ENCODE results near the gene CCDC88B. TPM values are rescaled to one million over a fixed set of nuclear protein-coding genes. Genes with fewer than 3 reads are reported as not detected.

CCDC88B gene
- total and polyA plus RNA-seq, 9 of the 15 experiments (the other 6 are each of a cell fraction or from before 2014, with no cell fraction given): 0.13 to 18.1 (median 7.9) TPM

DNA sequence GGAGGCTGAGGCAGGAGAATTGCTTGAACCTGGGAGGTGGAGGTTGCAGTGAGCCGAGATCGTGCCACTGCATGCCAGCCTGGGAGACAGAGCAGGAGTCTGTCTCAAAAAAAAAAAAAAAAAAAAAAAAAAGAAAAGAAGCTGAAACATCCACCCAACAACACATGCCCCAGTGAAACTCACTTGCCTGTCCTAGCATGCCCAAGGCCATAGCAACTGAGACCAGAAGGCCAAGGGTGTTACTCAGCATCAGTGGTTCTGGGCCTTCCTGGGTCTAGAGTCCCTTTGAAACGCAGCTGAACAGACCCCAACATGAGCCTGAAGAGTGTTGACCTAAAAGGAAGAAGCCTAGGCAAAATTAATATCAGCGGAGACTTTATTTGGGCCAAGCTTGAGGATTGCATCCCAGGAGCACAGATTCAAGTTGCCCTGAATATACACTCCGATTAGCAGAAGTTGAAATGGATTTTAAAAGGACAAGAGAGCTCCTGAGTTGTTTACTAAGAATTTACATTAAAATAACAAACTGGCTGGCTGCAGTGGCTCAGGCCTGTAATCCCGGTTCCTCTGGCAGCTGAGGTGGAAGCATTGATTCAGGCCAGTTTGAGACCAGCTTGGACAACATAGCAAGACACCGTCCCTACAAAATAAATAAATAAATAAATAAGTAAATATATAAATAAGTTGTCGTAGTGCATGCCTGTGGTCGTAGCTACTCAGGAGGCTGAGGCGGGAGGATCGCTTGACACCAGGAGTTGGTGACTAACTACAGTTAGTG, 15.1 kb upstream of the CCDC88B start:
- intact Hi-C loops (cut with micrococcal nuclease) (no loop called here), in situ Hi-C loops (cut with MboI) (no loop called here)
- Histone ChIP-seq H3K36me3 (ENCODE audit: control insufficient read depth, insufficient read depth, low read length) (peaks cover 22% of the 10 kb centered on the region; the same call in 1 of the 3 replicates), H3K4me3 (no peak overlapping the region), H3K4me1 (replicated peaks in 1 of 2; ENCODE audit: control insufficient read depth in 2 of 2, insufficient read depth in 2 of 2, low read length in 2 of 2) (peaks cover 2 to 28% of the 10 kb centered on the region in 2 experiments; a peak in 4 of 5 replicates), H3K9me1 (ENCODE audit: control insufficient read depth, insufficient read depth, low read length) (no peaks in the 10 kb centered on the region), H2AFZ (ENCODE audit: low read depth, low read length) (no peak overlapping the region), H3K79me2 (ENCODE audit: control insufficient read depth, insufficient read depth, low read length) (no peaks in the 10 kb centered on the region), H3K4me2 (ENCODE audit: insufficient read depth, low read length) (no peak overlapping the region), H3K27me3 (ENCODE audit: control insufficient read depth in 2 of 2, insufficient read depth in 2 of 2, low read length in 2 of 2) (no peaks in the 10 kb centered on the region), H4K20me1 (replicated peaks; ENCODE audit: control insufficient read depth, insufficient read depth, low read length) (no peaks in the 10 kb centered on the region), H3K27ac (ENCODE audit: extremely low read depth, low read depth, low read length) (no peak overlapping the region), H3K9ac (ENCODE audit: insufficient read depth in 1 of 2, low read depth in 2 of 2, low read length in 2 of 2) (no peak overlapping the region), H3K9me3 (replicated peaks; ENCODE audit: control insufficient read depth, insufficient read depth, low read depth, low read length) (no peaks in the 10 kb centered on the region)
- 89% methylated on average over 9 of the region's 11 CpGs for WGBS (ENCODE audit: insufficient coverage, low coverage, missing lambda C conversion rate)
- BruUV-seq (replicated peaks): no TSS peak
- no peak for TF ChIP-seq HMBOX1 (IDR thresholded peaks at IDR 0.05)
- no peak for TF ChIP-seq ZNF780A (CRISPR knock-in tag; IDR thresholded peaks at IDR 0.05)
- no peak for TF ChIP-seq CHD2 (IDR thresholded peaks at IDR 0.05; ENCODE audit: low read depth, low read length)
- no peak for TF ChIP-seq NR2C2 (CRISPR knock-in tag; IDR thresholded peaks at IDR 0.05)
- TF ChIP-seq NR2C2 (tag; IDR thresholded peaks at IDR 0.05): no peak
- no peak for TF ChIP-seq PRPF4 (IDR thresholded peaks at IDR 0.05; ENCODE audit: insufficient read depth, low read depth, low read length, poor library complexity, severe bottlenecking)
- no peak for TF ChIP-seq PHTF2 (CRISPR knock-in tag; IDR thresholded peaks at IDR 0.05)
- TF ChIP-seq SOX6 (IDR thresholded peaks at IDR 0.05): no peak
- TF ChIP-seq FOSL1 (tag; conservative IDR thresholded peaks at IDR 0.05): no peak
- TF ChIP-seq EGR1 (conservative IDR thresholded peaks at IDR 0.05): no peak
- TF ChIP-seq ZNF444 (CRISPR knock-in tag; IDR thresholded peaks at IDR 0.05): no peak
- TF ChIP-seq MECOM (CRISPR knock-in tag; IDR thresholded peaks at IDR 0.05): no peak
- TF ChIP-seq TAL1 (IDR thresholded peaks at IDR 0.05): no peak
- no peak for TF ChIP-seq ZNF785 (CRISPR knock-in tag; IDR thresholded peaks at IDR 0.05)
- TF ChIP-seq RBM22 (IDR thresholded peaks at IDR 0.05; ENCODE audit: low read depth, low read length, poor library complexity, severe bottlenecking): no peak
- FAIRE-seq (peak; percentile 73), DNase-seq (ENCODE audit: extremely low read depth in 1 of 4, low spot score in 3 of 4) (no peak), ATAC-seq (no peak)
- CTCF ChIA-PET (ENCODE audit: low intra/inter-chr PET ratio): no interaction called here
- POLR2A ChIA-PET: interaction anchor here (0.6 to 1.6 kb wide), 10 partner anchors 8 to 380 kb away, joined by 3 to 5 read pairs (median 3); no protein-coding TSS in a partner anchor
